ENCODE results near the gene MCC.

The MCC gene

GRCh38 chr5:113487781-113488644 is at the start of gene MCC:
TSS of gene MCC (minus strand) at chr5:113488453.
- peaks cover 39% of the 10 kb centered on the region for H3K27me3 ChIP-seq (ENCODE audit: control insufficient read depth, insufficient read depth, low read length)
- no peaks in the 10 kb centered on the region for H3K36me3 ChIP-seq (ENCODE audit: control insufficient read depth, insufficient read depth, low read length)
- peak within 1 kb of the TSS; percentile 49 for H3K9ac ChIP-seq (ENCODE audit: low read depth, low read length)
- H3K4me1 ChIP-seq (ENCODE audit: control insufficient read depth, insufficient read depth, low read length), result peaks cover 2% of the 10 kb centered on the region
- peak within 1 kb of the TSS; percentile 60 for H3K4me3 ChIP-seq (ENCODE audit: low read depth, low read length)
- peaks cover 5% of the 10 kb centered on the region for H3K9me3 ChIP-seq (ENCODE audit: control insufficient read depth, insufficient read depth, low read length)

GRCh38 chr5:113531481-113532159 is 43.4 kb upstream of the MCC start:
- Histone ChIP-seq H3K4me3 (ENCODE audit: low read depth, low read length) (no peak overlapping the region), H3K9ac (ENCODE audit: low read depth, low read length) (no peak overlapping the region), H3K9me3 (ENCODE audit: control insufficient read depth, insufficient read depth, low read length) (no peaks in the 10 kb centered on the region), H3K36me3 (ENCODE audit: control insufficient read depth, insufficient read depth, low read length) (no peaks in the 10 kb centered on the region), H3K27me3 (ENCODE audit: control insufficient read depth, insufficient read depth, low read length) (no peaks in the 10 kb centered on the region), H3K4me1 (ENCODE audit: control insufficient read depth, insufficient read depth, low read length) (no peaks in the 10 kb centered on the region)

- H3K4me1 ChIP-seq (ENCODE audit: control insufficient read depth, insufficient read depth, low read length), result no peaks in the 10 kb centered on the region
Observed at GRCh38 chr5:113527746-113528145, 39.5 kb upstream of the MCC start.

GRCh38 chr5:113526421-113526820 is 38.2 kb upstream of the MCC start:
- Histone ChIP-seq H3K27me3 (ENCODE audit: control insufficient read depth, insufficient read depth, low read length) (no peaks in the 10 kb centered on the region), H3K9ac (ENCODE audit: low read depth, low read length) (no peak overlapping the region), H3K36me3 (ENCODE audit: control insufficient read depth, insufficient read depth, low read length) (no peaks in the 10 kb centered on the region), H3K4me3 (ENCODE audit: low read depth, low read length) (no peak overlapping the region), H3K9me3 (ENCODE audit: control insufficient read depth, insufficient read depth, low read length) (no peaks in the 10 kb centered on the region), H3K4me1 (ENCODE audit: control insufficient read depth, insufficient read depth, low read length) (no peaks in the 10 kb centered on the region)

More at GRCh38 chr5:113527746-113528145, 39.5 kb upstream of the MCC start:
- Histone ChIP-seq H3K9me3 (ENCODE audit: control insufficient read depth, insufficient read depth, low read length) (no peaks in the 10 kb centered on the region), H3K9ac (ENCODE audit: low read depth, low read length) (no peak overlapping the region), H3K4me3 (ENCODE audit: low read depth, low read length) (no peak overlapping the region), H3K36me3 (ENCODE audit: control insufficient read depth, insufficient read depth, low read length) (no peaks in the 10 kb centered on the region), H3K27me3 (ENCODE audit: control insufficient read depth, insufficient read depth, low read length) (no peaks in the 10 kb centered on the region)

GRCh38 chr5:113524927-113525326 is 36.7 kb upstream of the MCC start:
- Histone ChIP-seq H3K27me3 (ENCODE audit: control insufficient read depth, insufficient read depth, low read length) (no peaks in the 10 kb centered on the region), H3K4me1 (ENCODE audit: control insufficient read depth, insufficient read depth, low read length) (no peaks in the 10 kb centered on the region), H3K36me3 (ENCODE audit: control insufficient read depth, insufficient read depth, low read length) (no peaks in the 10 kb centered on the region), H3K9ac (ENCODE audit: low read depth, low read length) (no peak overlapping the region), H3K9me3 (ENCODE audit: control insufficient read depth, insufficient read depth, low read length) (no peaks in the 10 kb centered on the region), H3K4me3 (ENCODE audit: low read depth, low read length) (no peak overlapping the region)

GRCh38 chr5:113523168-113523567 is 34.9 kb upstream of the MCC start:
- no peaks in the 10 kb centered on the region for H3K27me3 ChIP-seq (ENCODE audit: control insufficient read depth, insufficient read depth, low read length)
- H3K36me3 ChIP-seq (ENCODE audit: control insufficient read depth, insufficient read depth, low read length), result no peaks in the 10 kb centered on the region
- no peak overlapping the region for H3K4me3 ChIP-seq (ENCODE audit: low read depth, low read length)
- H3K4me1 ChIP-seq (ENCODE audit: control insufficient read depth, insufficient read depth, low read length), result no peaks in the 10 kb centered on the region
- H3K9me3 ChIP-seq (ENCODE audit: control insufficient read depth, insufficient read depth, low read length), result no peaks in the 10 kb centered on the region
- no peak overlapping the region for H3K9ac ChIP-seq (ENCODE audit: low read depth, low read length)

GRCh38 chr5:113520899-113521298 is 32.6 kb upstream of the MCC start:
- Histone ChIP-seq H3K9me3 (ENCODE audit: control insufficient read depth, insufficient read depth, low read length) (no peaks in the 10 kb centered on the region), H3K36me3 (ENCODE audit: control insufficient read depth, insufficient read depth, low read length) (no peaks in the 10 kb centered on the region), H3K27me3 (ENCODE audit: control insufficient read depth, insufficient read depth, low read length) (no peaks in the 10 kb centered on the region), H3K4me3 (ENCODE audit: low read depth, low read length) (no peak overlapping the region), H3K4me1 (ENCODE audit: control insufficient read depth, insufficient read depth, low read length) (no peaks in the 10 kb centered on the region), H3K9ac (ENCODE audit: low read depth, low read length) (no peak overlapping the region)

GRCh38 chr5:113520429-113520828 is 32.2 kb upstream of the MCC start:
- no peaks in the 10 kb centered on the region for H3K27me3 ChIP-seq (ENCODE audit: control insufficient read depth, insufficient read depth, low read length)
- H3K9me3 ChIP-seq (ENCODE audit: control insufficient read depth, insufficient read depth, low read length), result no peaks in the 10 kb centered on the region
- no peak overlapping the region for H3K9ac ChIP-seq (ENCODE audit: low read depth, low read length)
- no peaks in the 10 kb centered on the region for H3K36me3 ChIP-seq (ENCODE audit: control insufficient read depth, insufficient read depth, low read length)
- H3K4me3 ChIP-seq (ENCODE audit: low read depth, low read length), result no peak overlapping the region
- H3K4me1 ChIP-seq (ENCODE audit: control insufficient read depth, insufficient read depth, low read length), result no peaks in the 10 kb centered on the region

GRCh38 chr5:113519412-113519811 is 31.2 kb upstream of the MCC start:
- Histone ChIP-seq H3K36me3 (ENCODE audit: control insufficient read depth, insufficient read depth, low read length) (no peaks in the 10 kb centered on the region), H3K9ac (ENCODE audit: low read depth, low read length) (no peak overlapping the region), H3K27me3 (ENCODE audit: control insufficient read depth, insufficient read depth, low read length) (no peaks in the 10 kb centered on the region), H3K4me1 (ENCODE audit: control insufficient read depth, insufficient read depth, low read length) (no peaks in the 10 kb centered on the region), H3K9me3 (ENCODE audit: control insufficient read depth, insufficient read depth, low read length) (no peaks in the 10 kb centered on the region), H3K4me3 (ENCODE audit: low read depth, low read length) (no peak overlapping the region)

GRCh38 chr5:113518884-113519283 is 30.6 kb upstream of the MCC start:
- Histone ChIP-seq H3K4me1 (ENCODE audit: control insufficient read depth, insufficient read depth, low read length) (no peaks in the 10 kb centered on the region), H3K4me3 (ENCODE audit: low read depth, low read length) (no peak overlapping the region), H3K27me3 (ENCODE audit: control insufficient read depth, insufficient read depth, low read length) (no peaks in the 10 kb centered on the region), H3K9me3 (ENCODE audit: control insufficient read depth, insufficient read depth, low read length) (no peaks in the 10 kb centered on the region), H3K36me3 (ENCODE audit: control insufficient read depth, insufficient read depth, low read length) (no peaks in the 10 kb centered on the region), H3K9ac (ENCODE audit: low read depth, low read length) (no peak overlapping the region)

GRCh38 chr5:113514289-113514635 is 26.0 kb upstream of the MCC start:
- Histone ChIP-seq H3K9me3 (ENCODE audit: control insufficient read depth, insufficient read depth, low read length) (no peaks in the 10 kb centered on the region), H3K4me3 (ENCODE audit: low read depth, low read length) (peak overlapping the region; percentile 78), H3K36me3 (ENCODE audit: control insufficient read depth, insufficient read depth, low read length) (no peaks in the 10 kb centered on the region), H3K4me1 (ENCODE audit: control insufficient read depth, insufficient read depth, low read length) (no peaks in the 10 kb centered on the region), H3K27me3 (ENCODE audit: control insufficient read depth, insufficient read depth, low read length) (no peaks in the 10 kb centered on the region), H3K9ac (ENCODE audit: low read depth, low read length) (peak overlapping the region; percentile 85)

Measured in iPS-15b (cell line).